ENCODE data around the gene ERC1.

The ERC1 gene

GRCh38 chr12:1525858-1526257 lies 534.8 kb downstream of the ERC1 start:
- DNase-seq, result no peak

GRCh38 chr12:1527789-1528188 lies 536.8 kb downstream of the ERC1 start:
- no peak for DNase-seq

GRCh38 chr12:1528791-1529190 lies 537.8 kb downstream of the ERC1 start:
- DNase-seq, result no peak

- DNase-seq, result no peak
Measured at GRCh38 chr12:1529228-1529861, 538.3 kb downstream of the ERC1 start.

GRCh38 chr12:1529862-1530591 lies 539.0 kb downstream of the ERC1 start:
- no peak for DNase-seq

- DNase-seq, result no peak
Measured at GRCh38 chr12:1530592-1531152, 539.6 kb downstream of the ERC1 start.

GRCh38 chr12:1531153-1531653 lies 540.2 kb downstream of the ERC1 start:
- no peak for DNase-seq

- no peak for DNase-seq
Measured at GRCh38 chr12:1531654-1532374, 540.8 kb downstream of the ERC1 start.

- DNase-seq, result no peak
Measured at GRCh38 chr12:1532375-1533165, 541.5 kb downstream of the ERC1 start.

GRCh38 chr12:1533205-1533601 lies 542.2 kb downstream of the ERC1 start:
- no peak for DNase-seq

GRCh38 chr12:1533602-1534304 lies 542.7 kb downstream of the ERC1 start:
- DNase-seq, result no peak

- DNase-seq, result no peak
Measured at GRCh38 chr12:1534748-1535147, 543.7 kb downstream of the ERC1 start.

GRCh38 chr12:1536817-1537216 lies 545.8 kb downstream of the ERC1 start:
- no peak for DNase-seq

- no peak for DNase-seq
Measured at GRCh38 chr12:1539135-1539534, 548.1 kb downstream of the ERC1 start.

GRCh38 chr12:1540690-1541089 lies 549.7 kb downstream of the ERC1 start:
- no peak for DNase-seq

- DNase-seq, result no peak
Measured at GRCh38 chr12:1542599-1542998, 551.6 kb downstream of the ERC1 start.

GRCh38 chr12:1544996-1545700 lies 554.1 kb downstream of the ERC1 start:
- DNase-seq, result no peak

All from left hindlimb (tissue), 1 donor.